Neural cell (in vitro differentiated cells): ENCODE data around the gene RASSF8. TPM values are rescaled to one million over a fixed set of nuclear protein-coding genes. Genes with fewer than 3 reads are reported as not detected.

Experiments used
- H2AFZ ChIP-seq: fragments of 200-600, 300-800 bp; sonication (generic), shearing (Covaris generic); 2 replicates; pipeline ENCODE4 v1.6.0; 2014; ENCODE audit warnings: low read depth, mild to moderate bottlenecking, antibody characterized with exemption, low read length, moderate library complexity
- H3F3A ChIP-seq: fragments of 200-600 bp; shearing (Covaris generic); 2 replicates; pipeline ENCODE4 v1.6.1; 2016; ENCODE audit warnings: mild to moderate bottlenecking, moderate library complexity, mixed read lengths, antibody characterized with exemption, low read length; ENCODE audit not compliant: insufficient read depth, poor library complexity, severe bottlenecking
- H3K27ac ChIP-seq: fragments of 200-600, 300-800 bp; sonication (generic), shearing (Covaris generic); 2 replicates; pipeline ENCODE4 v1.5.1; 2014; ENCODE audit warnings: mild to moderate bottlenecking, low read length, moderate library complexity
- H3K27me3 ChIP-seq: fragments of 300-800, 200-600 bp; sonication (generic), shearing (Covaris generic); 2 replicates; pipeline ENCODE4 v1.6.0; 2014; ENCODE audit warnings: mild to moderate bottlenecking, low read depth, low read length, moderate library complexity; ENCODE audit not compliant: insufficient read depth
- H3K36me3 ChIP-seq: fragments of 300-800, 200-600 bp; sonication (generic), shearing (Covaris generic); 2 replicates; pipeline ENCODE4 v1.5.1; 2014; ENCODE audit warnings: mild to moderate bottlenecking, antibody characterized with exemption, low read length, moderate library complexity; ENCODE audit not compliant: insufficient read depth
- H3K4me2 ChIP-seq: fragments of 300-800, 200-600 bp; sonication (generic), shearing (Covaris generic); 2 replicates; pipeline ENCODE4 v1.6.0; 2014; ENCODE audit warnings: mild to moderate bottlenecking, low read length
- H3K4me3 ChIP-seq: fragments of 300-800, 200-600 bp; sonication (generic), shearing (Covaris generic); 2 replicates; pipeline ENCODE4 v1.5.1; 2014; ENCODE audit warnings: mild to moderate bottlenecking, low read length, moderate library complexity
- H3K79me2 ChIP-seq: fragments of 200-600 bp; shearing (Covaris generic); replicated peaks from 2 replicates; pipeline ENCODE4 v1.6.0; 2014; ENCODE audit warnings: mild to moderate bottlenecking, low read length, moderate library complexity; ENCODE audit not compliant: insufficient read depth
- H3K9ac ChIP-seq: fragments of 300-800, 200-600 bp; sonication (generic), shearing (Covaris generic); 2 replicates; pipeline ENCODE4 v1.6.1; 2016; ENCODE audit warnings: mild to moderate bottlenecking, low read length, mixed read lengths
- H3K9me2 ChIP-seq: fragments of 200-600 bp; shearing (Covaris generic); 2 replicates; pipeline ENCODE4 v1.6.1; 2016; ENCODE audit warnings: mild to moderate bottlenecking, low read length, mixed read lengths; ENCODE audit not compliant: insufficient read depth
- H3K9me3 ChIP-seq: fragments of 200-600, 300-800 bp; sonication (generic), shearing (Covaris generic); 2 replicates; pipeline ENCODE4 v1.6.1; 2016; ENCODE audit warnings: mild to moderate bottlenecking, mixed run types, low read length, moderate library complexity, mixed read lengths
- H4K20me1 ChIP-seq: fragments of 200-600 bp; shearing (Covaris generic); 2 replicates; pipeline ENCODE4 v1.6.1; 2016; ENCODE audit warnings: mild to moderate bottlenecking, mixed run types; ENCODE audit not compliant: insufficient read depth
- EP300 ChIP-seq: fragments of 450-650 bp; conservative IDR thresholded peaks from 2 replicates; pipeline ENCODE4 v1.6.1; 2014; ENCODE audit warnings: antibody characterized with exemption, mild to moderate bottlenecking, moderate library complexity; ENCODE audit not compliant: poor library complexity, severe bottlenecking
- EZH2 ChIP-seq: fragments of 200-600, 300-800 bp; shearing (Covaris generic), sonication (generic); IDR thresholded peaks from 2 replicates; pipeline ENCODE4 v1.6.1; 2014; ENCODE audit warnings: antibody characterized with exemption, low read length, borderline replicate concordance, mild to moderate bottlenecking; ENCODE audit not compliant: insufficient read depth, poor library complexity, severe bottlenecking
- MXI1 ChIP-seq: fragments of 450-650 bp; conservative IDR thresholded peaks from 2 replicates; pipeline ENCODE4 v1.6.1; 2014; ENCODE audit warnings: antibody characterized with exemption, mild to moderate bottlenecking; ENCODE audit not compliant: poor library complexity, severe bottlenecking
- POLR2AphosphoS5 ChIP-seq: IDR thresholded peaks from 2 replicates; pipeline ENCODE4 v1.6.1; 2012
- RAD21 ChIP-seq: fragments of 450-650 bp; conservative IDR thresholded peaks from 2 replicates; pipeline ENCODE4 v1.6.1; 2014; ENCODE audit warnings: antibody characterized with exemption, mild to moderate bottlenecking, moderate library complexity
- SMC3 ChIP-seq: fragments of 450-650 bp; conservative IDR thresholded peaks from 2 replicates; pipeline ENCODE4 v1.6.1; 2014; ENCODE audit warnings: antibody characterized with exemption, mild to moderate bottlenecking, moderate library complexity; ENCODE audit not compliant: poor library complexity
- TAF1 ChIP-seq: IDR thresholded peaks from 2 replicates; pipeline ENCODE4 v1.6.1; 2012; ENCODE audit warnings: low read depth
- polyA plus RNA-seq: library from polyadenylated mRNA; depleted of rRNA; stranded (reverse); fragments of >200 nt; gene quantifications from 2 replicates; pipeline ENCODE4 v1.2.3, GENCODE V29; 2014
- TF ChIP-seq, protein P1 (sequence below): IDR thresholded peaks from 2 replicates; pipeline ENCODE4 v1.6.1; 2012; ENCODE audit warnings: borderline replicate concordance
- TF ChIP-seq, protein P2 (sequence below): fragments of 450-650 bp; IDR thresholded peaks from 2 replicates; pipeline ENCODE4 v1.5.1; 2014; ENCODE audit warnings: antibody characterized with exemption, mild to moderate bottlenecking, moderate library complexity; ENCODE audit not compliant: poor library complexity, severe bottlenecking

The RASSF8 gene
- polyA plus RNA-seq, 1 donor from 2014 or later: 11.4 TPM

DNA sequence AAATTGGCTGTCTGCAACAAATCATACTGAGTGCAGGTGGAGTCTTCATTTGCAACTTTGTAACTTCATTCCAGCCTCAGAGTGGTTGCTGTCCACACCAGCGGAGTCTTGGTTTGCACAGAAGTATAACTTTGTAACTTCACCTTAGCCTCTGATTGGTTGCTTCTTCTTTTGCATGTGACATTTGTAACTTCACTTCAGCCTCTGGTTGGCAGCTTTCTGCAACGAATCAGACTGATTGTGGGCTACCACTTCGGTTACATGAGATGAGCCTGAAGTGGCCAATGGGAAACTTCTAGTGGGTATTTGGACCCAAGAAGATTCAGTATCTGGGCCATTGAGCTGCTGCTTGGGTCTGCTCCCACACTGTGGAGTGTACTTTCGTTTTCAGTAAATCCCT is 17.8 kb downstream of the RASSF8 start:
- Histone ChIP-seq H3K36me3 (no peaks in the 10 kb centered on the region), H3K27ac (no peak overlapping the region), H3K9me2 (no peaks in the 10 kb centered on the region), H3K4me2 (no peak overlapping the region), H2AFZ (no peak overlapping the region), H4K20me1 (no peaks in the 10 kb centered on the region), H3K27me3 (no peaks in the 10 kb centered on the region), H3K9ac (no peak overlapping the region), H3K9me3 (no peaks in the 10 kb centered on the region), H3K4me3 (no peak overlapping the region), H3F3A (no peaks in the 10 kb centered on the region), H3K79me2 (peaks cover 33% of the 10 kb centered on the region)
- TF ChIP-seq, protein P1, sequence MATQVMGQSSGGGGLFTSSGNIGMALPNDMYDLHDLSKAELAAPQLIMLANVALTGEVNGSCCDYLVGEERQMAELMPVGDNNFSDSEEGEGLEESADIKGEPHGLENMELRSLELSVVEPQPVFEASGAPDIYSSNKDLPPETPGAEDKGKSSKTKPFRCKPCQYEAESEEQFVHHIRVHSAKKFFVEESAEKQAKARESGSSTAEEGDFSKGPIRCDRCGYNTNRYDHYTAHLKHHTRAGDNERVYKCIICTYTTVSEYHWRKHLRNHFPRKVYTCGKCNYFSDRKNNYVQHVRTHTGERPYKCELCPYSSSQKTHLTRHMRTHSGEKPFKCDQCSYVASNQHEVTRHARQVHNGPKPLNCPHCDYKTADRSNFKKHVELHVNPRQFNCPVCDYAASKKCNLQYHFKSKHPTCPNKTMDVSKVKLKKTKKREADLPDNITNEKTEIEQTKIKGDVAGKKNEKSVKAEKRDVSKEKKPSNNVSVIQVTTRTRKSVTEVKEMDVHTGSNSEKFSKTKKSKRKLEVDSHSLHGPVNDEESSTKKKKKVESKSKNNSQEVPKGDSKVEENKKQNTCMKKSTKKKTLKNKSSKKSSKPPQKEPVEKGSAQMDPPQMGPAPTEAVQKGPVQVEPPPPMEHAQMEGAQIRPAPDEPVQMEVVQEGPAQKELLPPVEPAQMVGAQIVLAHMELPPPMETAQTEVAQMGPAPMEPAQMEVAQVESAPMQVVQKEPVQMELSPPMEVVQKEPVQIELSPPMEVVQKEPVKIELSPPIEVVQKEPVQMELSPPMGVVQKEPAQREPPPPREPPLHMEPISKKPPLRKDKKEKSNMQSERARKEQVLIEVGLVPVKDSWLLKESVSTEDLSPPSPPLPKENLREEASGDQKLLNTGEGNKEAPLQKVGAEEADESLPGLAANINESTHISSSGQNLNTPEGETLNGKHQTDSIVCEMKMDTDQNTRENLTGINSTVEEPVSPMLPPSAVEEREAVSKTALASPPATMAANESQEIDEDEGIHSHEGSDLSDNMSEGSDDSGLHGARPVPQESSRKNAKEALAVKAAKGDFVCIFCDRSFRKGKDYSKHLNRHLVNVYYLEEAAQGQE: no peak
- no peak for TF ChIP-seq EP300
- no peak for TF ChIP-seq TAF1
- TF ChIP-seq SMC3: no peak
- TF ChIP-seq EZH2: no peak
- no peak for TF ChIP-seq RAD21
- no peak for TF ChIP-seq POLR2AphosphoS5
- TF ChIP-seq MXI1: no peak
- TF ChIP-seq, protein P2, sequence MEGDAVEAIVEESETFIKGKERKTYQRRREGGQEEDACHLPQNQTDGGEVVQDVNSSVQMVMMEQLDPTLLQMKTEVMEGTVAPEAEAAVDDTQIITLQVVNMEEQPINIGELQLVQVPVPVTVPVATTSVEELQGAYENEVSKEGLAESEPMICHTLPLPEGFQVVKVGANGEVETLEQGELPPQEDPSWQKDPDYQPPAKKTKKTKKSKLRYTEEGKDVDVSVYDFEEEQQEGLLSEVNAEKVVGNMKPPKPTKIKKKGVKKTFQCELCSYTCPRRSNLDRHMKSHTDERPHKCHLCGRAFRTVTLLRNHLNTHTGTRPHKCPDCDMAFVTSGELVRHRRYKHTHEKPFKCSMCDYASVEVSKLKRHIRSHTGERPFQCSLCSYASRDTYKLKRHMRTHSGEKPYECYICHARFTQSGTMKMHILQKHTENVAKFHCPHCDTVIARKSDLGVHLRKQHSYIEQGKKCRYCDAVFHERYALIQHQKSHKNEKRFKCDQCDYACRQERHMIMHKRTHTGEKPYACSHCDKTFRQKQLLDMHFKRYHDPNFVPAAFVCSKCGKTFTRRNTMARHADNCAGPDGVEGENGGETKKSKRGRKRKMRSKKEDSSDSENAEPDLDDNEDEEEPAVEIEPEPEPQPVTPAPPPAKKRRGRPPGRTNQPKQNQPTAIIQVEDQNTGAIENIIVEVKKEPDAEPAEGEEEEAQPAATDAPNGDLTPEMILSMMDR: no peak

DNA sequence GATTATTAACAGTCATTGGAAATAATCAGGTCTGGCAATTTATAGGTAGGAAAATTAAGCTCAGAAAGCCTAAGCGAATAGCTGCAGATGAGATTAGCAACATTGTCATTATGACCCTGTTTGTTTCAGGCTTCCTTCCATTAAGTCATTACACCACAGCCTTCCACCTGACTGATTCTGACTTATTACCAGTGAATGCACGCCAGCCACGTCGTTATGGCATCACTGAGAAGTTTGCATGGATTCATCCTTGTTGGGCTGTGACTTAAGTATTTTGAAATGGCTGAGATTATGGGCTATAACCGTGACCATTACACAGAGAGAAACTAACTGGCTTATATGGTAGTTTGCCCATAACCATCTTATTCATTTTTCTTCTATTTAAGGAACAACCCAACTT is 18.6 kb downstream of the RASSF8 start:
- Histone ChIP-seq H4K20me1 (no peaks in the 10 kb centered on the region), H3K79me2 (peaks cover 35% of the 10 kb centered on the region), H3K9me3 (no peaks in the 10 kb centered on the region), H3F3A (no peaks in the 10 kb centered on the region), H3K27ac (no peak overlapping the region), H3K36me3 (no peaks in the 10 kb centered on the region), H3K4me2 (no peak overlapping the region), H2AFZ (no peak overlapping the region), H3K9ac (no peak overlapping the region), H3K9me2 (no peaks in the 10 kb centered on the region), H3K27me3 (no peaks in the 10 kb centered on the region), H3K4me3 (no peak overlapping the region)
- TF ChIP-seq MXI1 (no peak), EZH2 (no peak), TAF1 (no peak)
- TF ChIP-seq, protein P1: no peak
